Sigmoid colon (tissue), 7 donors: Measurements from ENCODE around the gene NCKAP5. TPM values are rescaled to one million over a fixed set of nuclear protein-coding genes. Genes with fewer than 3 reads are reported as not detected.
"Not testable (repeated sequence)": the region's sequence is repeated elsewhere in the genome, so short reads cannot be mapped to it uniquely, and the experiment has no call there.

Experiments
- DNase-seq: peaks from one replicate; pipeline ENCODE4 v3.0.0-alpha.2; 2019
- H3K27ac ChIP-seq, 4 donors: fragments of 200-600 bp; sonication (generic); one replicate each; pipeline ENCODE4 v1.5.1; 2016 to 2019; ENCODE audit warnings: mild to moderate bottlenecking in 1 of 4
- H3K27me3 ChIP-seq, 3 donors: fragments of 200-600 bp; sonication (generic); one replicate each; pipeline ENCODE4 v1.5.1; 2019; ENCODE audit warnings: mild to moderate bottlenecking in 1 of 3
- H3K36me3 ChIP-seq, 4 donors: fragments of 200-600 bp; sonication (generic); one replicate each; pipeline ENCODE4 v1.5.1; 2016 to 2019
- H3K4me1 ChIP-seq, 4 donors: fragments of 200-600 bp; sonication (generic); one replicate each; pipeline ENCODE4 v1.5.1; 2017 to 2019
- H3K4me3 ChIP-seq, 4 donors: fragments of 200-600 bp; sonication (generic); one replicate each; pipeline ENCODE4 v1.5.1; 2017 to 2019; ENCODE audit warnings: mild to moderate bottlenecking in 2 of 4, moderate library complexity in 1 of 4
- H3K9me3 ChIP-seq, 4 donors: fragments of 200-600 bp in 3 of 4; sonication (generic) in 3 of 4; one replicate each; pipeline versions ENCODE4 v1.5.1 to v1.6.1; 2013 to 2019
- EP300 ChIP-seq, 4 donors: sonication (generic); formaldehyde crosslinking; IDR thresholded peaks; one replicate each; pipeline ENCODE4 v1.6.1; 2017; ENCODE audit warnings: antibody characterized with exemption in 4 of 4
- POLR2A ChIP-seq, 2 donors: fragments of 450-650 bp; IDR thresholded peaks; one replicate each; pipeline ENCODE4 v1.6.1; 2016; ENCODE audit warnings: antibody characterized with exemption in 2 of 2, mild to moderate bottlenecking in 2 of 2, moderate library complexity in 2 of 2
- POLR2AphosphoS5 ChIP-seq, 4 donors: sonication (generic); formaldehyde crosslinking; IDR thresholded peaks; one replicate each; pipeline ENCODE4 v1.6.1; 2017; ENCODE audit warnings: antibody characterized with exemption in 4 of 4
- WGBS, 2 donors: extraction: QIAGEN DNeasy Blood & Tissue Kit; methylation state at CpG; one replicate each; pipeline ENCODE4 v1.1.7; 2013; 5-methylcytosine and 5-hydroxymethylcytosine counted together
- intact Hi-C: fragments of 100-400 bp; cut with DNase I; formaldehyde crosslinking; loops from one replicate; pipeline ENCODE4 v1.15.1; 2023
- polyA plus RNA-seq, 3 donors: library from polyadenylated mRNA; stranded (reverse); fragments of 200-250 nt; gene quantifications; one replicate each; pipeline ENCODE4 v1.2.3, GENCODE V29; 2013
- total RNA-seq, 4 donors: library from RNA; depleted of rRNA; stranded (reverse); fragments of >200 nt; gene quantifications; one replicate each; pipeline ENCODE4 v1.1.0, GENCODE V29; 2016
- TF ChIP-seq, protein P1 (sequence below), 4 experiments: fragments of 450-650 bp in 3 of 4; fragments of 200-600 bp in 1 of 4; IDR thresholded peaks; one replicate each; pipeline ENCODE4 v1.5.1; 2016 to 2019; ENCODE audit warnings: antibody characterized with exemption in 4 of 4, mild to moderate bottlenecking in 3 of 4, moderate library complexity in 2 of 4
- donor health status: healthy with polysubstance abuse.
- donor health status: Bipolar disorder and iron deficiency.
- donor health status: healthy.

Gene NCKAP5
- total and polyA plus RNA-seq, 7 donors = under 0.01 to 3.7 (median 0.60) TPM

DNA sequence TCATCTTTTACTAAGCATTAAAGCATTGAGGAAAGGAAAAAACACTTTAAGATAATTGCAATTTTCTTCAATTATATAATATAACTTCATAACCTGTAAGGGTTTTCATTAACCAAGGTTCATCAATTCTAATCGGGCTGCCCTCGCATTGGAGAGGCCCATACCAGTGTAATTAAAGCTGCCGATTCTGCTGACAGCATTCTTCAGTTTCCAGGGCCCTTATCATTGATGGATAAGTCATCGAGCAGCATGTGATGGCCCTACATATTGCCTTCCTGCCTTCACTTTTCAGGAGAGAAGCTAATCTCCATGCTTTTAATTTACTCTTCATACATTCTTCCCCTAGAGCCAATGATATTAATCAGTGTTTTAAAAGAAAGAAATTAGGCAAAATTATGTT, 92.0 kb downstream of the NCKAP5 start:
- Histone ChIP-seq H3K4me3 (no peak overlapping the region), H3K27me3 (no peaks in the 10 kb centered on the region), H3K36me3 (no peaks in the 10 kb centered on the region), H3K9me3 (no peaks in the 10 kb centered on the region), H3K4me1 (no peaks in the 10 kb centered on the region), H3K27ac (no peak overlapping the region)
- TF ChIP-seq, protein P1, sequence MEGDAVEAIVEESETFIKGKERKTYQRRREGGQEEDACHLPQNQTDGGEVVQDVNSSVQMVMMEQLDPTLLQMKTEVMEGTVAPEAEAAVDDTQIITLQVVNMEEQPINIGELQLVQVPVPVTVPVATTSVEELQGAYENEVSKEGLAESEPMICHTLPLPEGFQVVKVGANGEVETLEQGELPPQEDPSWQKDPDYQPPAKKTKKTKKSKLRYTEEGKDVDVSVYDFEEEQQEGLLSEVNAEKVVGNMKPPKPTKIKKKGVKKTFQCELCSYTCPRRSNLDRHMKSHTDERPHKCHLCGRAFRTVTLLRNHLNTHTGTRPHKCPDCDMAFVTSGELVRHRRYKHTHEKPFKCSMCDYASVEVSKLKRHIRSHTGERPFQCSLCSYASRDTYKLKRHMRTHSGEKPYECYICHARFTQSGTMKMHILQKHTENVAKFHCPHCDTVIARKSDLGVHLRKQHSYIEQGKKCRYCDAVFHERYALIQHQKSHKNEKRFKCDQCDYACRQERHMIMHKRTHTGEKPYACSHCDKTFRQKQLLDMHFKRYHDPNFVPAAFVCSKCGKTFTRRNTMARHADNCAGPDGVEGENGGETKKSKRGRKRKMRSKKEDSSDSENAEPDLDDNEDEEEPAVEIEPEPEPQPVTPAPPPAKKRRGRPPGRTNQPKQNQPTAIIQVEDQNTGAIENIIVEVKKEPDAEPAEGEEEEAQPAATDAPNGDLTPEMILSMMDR (IDR thresholded peaks at IDR 0.05) = no peak
- TF ChIP-seq POLR2A (IDR thresholded peaks at IDR 0.05) = no peak
- no peak for TF ChIP-seq POLR2AphosphoS5 (IDR thresholded peaks at IDR 0.05)
- no peak for TF ChIP-seq EP300 (IDR thresholded peaks at IDR 0.05)
- 93% methylated on average over 4 of the region's 4 CpGs for WGBS, 2 donors
- no peak for DNase-seq
- intact Hi-C loops = no loop called here

GRCh38 chr2:133475610-133476009, 92.7 kb downstream of the NCKAP5 start:
- intact Hi-C loops = no loop called here
- Histone ChIP-seq H3K36me3 (no peaks in the 10 kb centered on the region), H3K4me1 (no peaks in the 10 kb centered on the region), H3K9me3 (no peaks in the 10 kb centered on the region), H3K4me3 (no peak overlapping the region), H3K27ac (no peak overlapping the region), H3K27me3 (no peaks in the 10 kb centered on the region)
- TF ChIP-seq, protein P1 (IDR thresholded peaks at IDR 0.05) = no peak
- TF ChIP-seq EP300 (IDR thresholded peaks at IDR 0.05) = no peak
- no peak for TF ChIP-seq POLR2AphosphoS5 (IDR thresholded peaks at IDR 0.05)
- no peak for DNase-seq

- H3K4me1 ChIP-seq, H3K36me3 ChIP-seq, intact Hi-C loops, H3K9me3 ChIP-seq, H3K27ac ChIP-seq, DNase-seq, H3K27me3 ChIP-seq, H3K4me3 ChIP-seq: not testable (repeated sequence)
- WGBS, 2 donors = 46 to 77% methylated on average over 12 of the region's 13 CpGs
These were observed 97.8 kb downstream of the NCKAP5 start for GRCh38 chr2:133470446-133470845.

DNA sequence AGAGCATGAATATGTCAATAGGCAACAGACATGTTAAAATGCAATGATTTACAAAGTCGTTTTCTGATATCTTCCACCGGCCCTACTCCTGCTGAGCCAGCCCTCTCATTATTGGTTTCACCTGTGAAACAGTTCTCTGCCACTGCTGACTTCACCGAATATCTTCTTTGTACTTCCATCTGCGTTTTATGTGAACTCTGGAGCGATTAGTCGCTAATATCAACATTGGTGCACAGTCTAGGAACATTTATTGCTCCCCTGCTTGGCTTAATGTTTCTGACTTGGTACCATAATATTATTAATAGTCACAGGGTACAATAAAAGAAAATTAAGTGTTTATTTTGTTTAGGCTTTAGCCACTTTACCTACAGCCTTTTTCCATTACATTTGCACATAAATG, 105.5 kb downstream of the NCKAP5 start:
- no peak for DNase-seq
- 89 to 90% methylated on average over 6 of the region's 6 CpGs for WGBS, 2 donors
- intact Hi-C loops = no loop called here
- TF ChIP-seq POLR2AphosphoS5 (IDR thresholded peaks at IDR 0.05) (no peak), POLR2A (IDR thresholded peaks at IDR 0.05) (no peak), EP300 (IDR thresholded peaks at IDR 0.05) (no peak)
- TF ChIP-seq, protein P1 (IDR thresholded peaks at IDR 0.05) = no peak
- H3K4me1 ChIP-seq = no peaks in the 10 kb centered on the region
- H3K4me3 ChIP-seq = no peak overlapping the region
- no peaks in the 10 kb centered on the region for H3K9me3 ChIP-seq
- no peaks in the 10 kb centered on the region for H3K27me3 ChIP-seq
- no peak overlapping the region for H3K27ac ChIP-seq
- no peaks in the 10 kb centered on the region for H3K36me3 ChIP-seq

- no peak for DNase-seq
- no peaks in the 10 kb centered on the region for H3K9me3 ChIP-seq
- TF ChIP-seq POLR2AphosphoS5 (IDR thresholded peaks at IDR 0.05) (no peak), POLR2A (IDR thresholded peaks at IDR 0.05) (no peak)
- no peaks in the 10 kb centered on the region for H3K4me1 ChIP-seq
- no peaks in the 10 kb centered on the region for H3K36me3 ChIP-seq
- no peak overlapping the region for H3K27ac ChIP-seq
- no peaks in the 10 kb centered on the region for H3K27me3 ChIP-seq
- intact Hi-C loops = no loop called here
- WGBS, 2 donors = 86 to 90% methylated on average over 4 of the region's 4 CpGs
- no peak overlapping the region for H3K4me3 ChIP-seq
These were observed 106.8 kb downstream of the NCKAP5 start for GRCh38 chr2:133461484-133461883.

DNA sequence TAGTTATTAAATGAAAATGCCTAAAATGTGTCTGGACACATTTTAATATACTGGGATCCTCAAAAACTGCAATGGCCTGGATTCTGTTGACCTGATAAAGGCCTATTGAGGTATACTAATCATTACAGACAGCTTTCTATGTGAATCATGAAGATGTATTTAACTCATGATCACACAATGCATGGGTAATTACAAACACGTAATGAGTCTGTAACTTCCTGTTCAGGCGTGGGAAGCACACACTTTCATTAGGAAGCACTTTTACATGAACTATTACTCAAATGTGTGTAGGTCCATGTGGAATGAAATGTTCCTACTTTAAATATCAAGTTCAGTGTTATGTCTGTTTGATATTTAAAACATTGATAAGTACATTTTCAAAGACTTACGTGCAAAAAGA, 108.7 kb downstream of the NCKAP5 start:
- no peaks in the 10 kb centered on the region for H3K27me3 ChIP-seq
- TF ChIP-seq, protein P1 (IDR thresholded peaks at IDR 0.05) = no peak
- no peak for TF ChIP-seq EP300 (IDR thresholded peaks at IDR 0.05)
- DNase-seq = no peak
- no peak overlapping the region for H3K4me3 ChIP-seq
- H3K27ac ChIP-seq = no peak overlapping the region
- intact Hi-C loops = no loop called here
- 84 to 88% methylated on average over 3 of the region's 3 CpGs for WGBS, 2 donors
- H3K4me1 ChIP-seq = no peaks in the 10 kb centered on the region
- no peaks in the 10 kb centered on the region for H3K36me3 ChIP-seq
- no peaks in the 10 kb centered on the region for H3K9me3 ChIP-seq
